ENCODE results near the gene PTPRJ. TPM values are rescaled to one million over a fixed set of nuclear protein-coding genes. Genes with fewer than 3 reads are reported as not detected.

Gene PTPRJ
- total RNA-seq, 1 experiment from 2014 or later, result 11.0 TPM

GRCh38 chr11:48082771-48083170 is 102.4 kb downstream of the PTPRJ start:
- no peaks in the 10 kb centered on the region for H3K36me3 Mint-ChIP-seq (ENCODE audit: insufficient read depth, unreplicated experiment)
- no peak overlapping the region for H3K4me3 Mint-ChIP-seq (ENCODE audit: unreplicated experiment)
- H3K27ac Mint-ChIP-seq (ENCODE audit: unreplicated experiment), result no peak overlapping the region
- peaks cover 7% of the 10 kb centered on the region; the same call in 1 of the 2 replicates for H3K4me1 ChIP-seq
- H3K36me3 ChIP-seq (ENCODE audit: control insufficient read depth, insufficient read depth, low read length), result no peaks in the 10 kb centered on the region
- H3K9me3 Mint-ChIP-seq (ENCODE audit: unreplicated experiment), result no peaks in the 10 kb centered on the region
- no peak for TF ChIP-seq CTCF (IDR thresholded peaks at IDR 0.05; ENCODE audit: insufficient read depth in 1 of 2, low read depth in 1 of 2, low read length in 1 of 2, severe bottlenecking in 1 of 2, unreplicated experiment in 1 of 2)
- DNase-seq, result no peak
- no peaks in the 10 kb centered on the region for H3K27me3 ChIP-seq (replicated peaks; ENCODE audit: control insufficient read depth, insufficient read depth, low read length)
- intact Hi-C loops (cut with micrococcal nuclease; ENCODE audit: unreplicated experiment), result no loop called here
- POLR2A ChIA-PET, result interaction anchor here (0.6 kb wide), 1 partner anchor 14 kb away, joined by 3 read pairs; no protein-coding TSS in a partner anchor
- BruUV-seq (replicated peaks), result no TSS peak
- CTCF ChIA-PET, result no interaction called here
- H3K9me3 ChIP-seq, result no peaks in the 10 kb centered on the region
- H3K4me3 ChIP-seq (ENCODE audit: low read depth, low read length), result no peak overlapping the region
- H3K27me3 Mint-ChIP-seq (ENCODE audit: insufficient read depth, unreplicated experiment), result no peaks in the 10 kb centered on the region
- peaks cover 6% of the 10 kb centered on the region for H3K4me1 Mint-ChIP-seq (ENCODE audit: low read depth, unreplicated experiment)

GRCh38 chr11:48083421-48083820 is 103.1 kb downstream of the PTPRJ start:
- no peak overlapping the region for H3K27ac Mint-ChIP-seq (ENCODE audit: unreplicated experiment)
- H3K9me3 ChIP-seq, result no peaks in the 10 kb centered on the region
- intact Hi-C loops (cut with micrococcal nuclease; ENCODE audit: unreplicated experiment), result no loop called here
- ChIA-PET CTCF (no interaction called here), POLR2A (interaction anchor here (0.6 kb wide), 1 partner anchor 13 kb away, joined by 3 read pairs; no protein-coding TSS in a partner anchor)
- H3K4me1 ChIP-seq, result peaks cover 7% of the 10 kb centered on the region; the same call in 1 of the 2 replicates
- H3K9me3 Mint-ChIP-seq (ENCODE audit: unreplicated experiment), result no peaks in the 10 kb centered on the region
- BruUV-seq (replicated peaks), result no TSS peak
- no peak overlapping the region for H3K4me3 Mint-ChIP-seq (ENCODE audit: unreplicated experiment)
- H3K36me3 Mint-ChIP-seq (ENCODE audit: insufficient read depth, unreplicated experiment), result no peaks in the 10 kb centered on the region
- H3K36me3 ChIP-seq (ENCODE audit: control insufficient read depth, insufficient read depth, low read length), result no peaks in the 10 kb centered on the region
- no peaks in the 10 kb centered on the region for H3K27me3 Mint-ChIP-seq (ENCODE audit: insufficient read depth, unreplicated experiment)
- DNase-seq, result no peak
- H3K27me3 ChIP-seq (replicated peaks; ENCODE audit: control insufficient read depth, insufficient read depth, low read length), result no peaks in the 10 kb centered on the region
- peaks cover 6% of the 10 kb centered on the region for H3K4me1 Mint-ChIP-seq (ENCODE audit: low read depth, unreplicated experiment)
- no peak overlapping the region for H3K4me3 ChIP-seq (ENCODE audit: low read depth, low read length)
- no peak for TF ChIP-seq CTCF (IDR thresholded peaks at IDR 0.05; ENCODE audit: insufficient read depth in 1 of 2, low read depth in 1 of 2, low read length in 1 of 2, severe bottlenecking in 1 of 2, unreplicated experiment in 1 of 2)

GRCh38 chr11:48085688-48086087 is 105.3 kb downstream of the PTPRJ start:
- no peaks in the 10 kb centered on the region for H3K9me3 Mint-ChIP-seq (ENCODE audit: unreplicated experiment)
- Histone ChIP-seq H3K4me3 (ENCODE audit: low read depth, low read length) (no peak overlapping the region), H3K27me3 (replicated peaks; ENCODE audit: control insufficient read depth, insufficient read depth, low read length) (no peaks in the 10 kb centered on the region), H3K4me1 (peaks cover 12% of the 10 kb centered on the region), H3K36me3 (ENCODE audit: control insufficient read depth, insufficient read depth, low read length) (no peaks in the 10 kb centered on the region), H3K9me3 (no peaks in the 10 kb centered on the region)
- BruUV-seq (replicated peaks), result no TSS peak
- TF ChIP-seq CTCF (IDR thresholded peaks at IDR 0.05; ENCODE audit: insufficient read depth in 1 of 2, low read depth in 1 of 2, low read length in 1 of 2, severe bottlenecking in 1 of 2, unreplicated experiment in 1 of 2), result no peak
- H3K4me1 Mint-ChIP-seq (ENCODE audit: low read depth, unreplicated experiment), result peaks cover 11% of the 10 kb centered on the region
- no peak for DNase-seq
- no peaks in the 10 kb centered on the region for H3K27me3 Mint-ChIP-seq (ENCODE audit: insufficient read depth, unreplicated experiment)
- no peak overlapping the region for H3K27ac Mint-ChIP-seq (ENCODE audit: unreplicated experiment)
- H3K4me3 Mint-ChIP-seq (ENCODE audit: unreplicated experiment), result no peak overlapping the region
- H3K36me3 Mint-ChIP-seq (ENCODE audit: insufficient read depth, unreplicated experiment), result no peaks in the 10 kb centered on the region
- intact Hi-C loops (cut with micrococcal nuclease; ENCODE audit: unreplicated experiment), result no loop called here
- CTCF ChIA-PET, result no interaction called here
- POLR2A ChIA-PET, result no interaction called here

Measured in Caco-2 (cell line).